Neural progenitor cell (in vitro differentiated cells): ENCODE results near the gene KRT77. TPM values are rescaled to one million over a fixed set of nuclear protein-coding genes. Genes with fewer than 3 reads are reported as not detected.
A peak's percentile ranks its signal among the peaks of the same experiment; 100 is the strongest.

Source experiments
- DNase-seq: peaks from one replicate; pipeline ENCODE4 v3.0.0-alpha.2; 2016; ENCODE audit warnings: low spot score
- H2AFZ ChIP-seq: fragments of 200-600 bp; sonication (generic); replicated peaks from 2 replicates; pipeline ENCODE4 v1.6.1; 2016; ENCODE audit warnings: antibody characterized with exemption
- H3F3A ChIP-seq: fragments of 200-600 bp; sonication (generic); 2 replicates; pipeline ENCODE4 v1.6.1; 2016; ENCODE audit warnings: antibody characterized with exemption, low read depth
- H3K27ac ChIP-seq: fragments of 200-600 bp; sonication (generic); 2 replicates; pipeline ENCODE4 v1.5.1; 2016; ENCODE audit warnings: mild to moderate bottlenecking
- H3K27me3 ChIP-seq: fragments of 200-600 bp; sonication (generic); 2 replicates; pipeline ENCODE4 v1.6.1; 2016; ENCODE audit warnings: mild to moderate bottlenecking, moderate library complexity
- H3K36me3 ChIP-seq: fragments of 200-600 bp; sonication (generic); 2 replicates; pipeline ENCODE4 v1.5.1; 2016
- H3K4me1 ChIP-seq: fragments of 200-600 bp; sonication (generic); 2 replicates; pipeline ENCODE4 v1.6.1; 2016; ENCODE audit warnings: mixed run types
- H3K4me2 ChIP-seq: fragments of 200-600 bp; sonication (generic); 2 replicates; pipeline ENCODE4 v1.6.1; 2016
- H3K4me3 ChIP-seq: fragments of 200-600 bp; sonication (generic); 2 replicates; pipeline ENCODE4 v1.5.1; 2016
- H3K79me2 ChIP-seq: fragments of 200-600 bp; sonication (generic); 2 replicates; pipeline ENCODE4 v1.6.1; 2016; ENCODE audit warnings: low read depth
- H3K9ac ChIP-seq: fragments of 200-600 bp; sonication (generic); 2 replicates; pipeline ENCODE4 v1.6.1; 2016
- H3K9me3 ChIP-seq: fragments of 200-600 bp; sonication (generic); 2 replicates; pipeline ENCODE4 v1.5.1; 2016; ENCODE audit warnings: low read depth
- H4K20me1 ChIP-seq: fragments of 200-600 bp; sonication (generic); 2 replicates; pipeline ENCODE4 v1.6.1; 2016; ENCODE audit warnings: low read depth
- H3K27ac Mint-ChIP-seq: 3 replicates; pipeline ENCODE4 v1.8.0; 2021; ENCODE audit warnings: mixed read lengths
- H3K27me3 Mint-ChIP-seq: 2 replicates; pipeline ENCODE4 v1.8.0; 2022; ENCODE audit warnings: low read depth, mild to moderate bottlenecking, inconsistent platforms, moderate library complexity, mixed read lengths; ENCODE audit not compliant: insufficient read depth
- H3K36me3 Mint-ChIP-seq: 3 replicates; pipeline ENCODE4 v1.8.0; 2021; ENCODE audit warnings: mixed read lengths
- H3K4me1 Mint-ChIP-seq: 3 replicates; pipeline ENCODE4 v1.8.0; 2021; ENCODE audit warnings: mixed read lengths
- H3K4me3 Mint-ChIP-seq: 3 replicates; pipeline ENCODE4 v1.8.0; 2021; ENCODE audit warnings: mild to moderate bottlenecking, moderate library complexity, mixed read lengths
- H3K9me3 Mint-ChIP-seq: 3 replicates; pipeline ENCODE4 v1.8.0; 2020; ENCODE audit warnings: mixed read lengths
- EZH2 ChIP-seq: fragments of 200-600 bp; sonication (generic); IDR thresholded peaks from 2 replicates; pipeline ENCODE4 v1.6.1; 2017; ENCODE audit warnings: antibody characterized with exemption, mild to moderate bottlenecking, moderate library complexity
- EZH2phosphoT487 ChIP-seq: fragments of 200-600 bp; sonication (generic); IDR thresholded peaks from 2 replicates; pipeline ENCODE4 v1.6.1; 2017; ENCODE audit warnings: antibody characterized with exemption
- total RNA-seq: library from RNA; depleted of rRNA; stranded (reverse); fragments of >200 nt; gene quantifications from 2 replicates; pipeline ENCODE4 v1.2.3, GENCODE V29; 2015; ENCODE audit warnings: low replicate concordance
- TF ChIP-seq, protein P1 (sequence below): fragments of 200-600 bp; sonication (generic); IDR thresholded peaks from 2 replicates; pipeline ENCODE4 v1.5.1; 2017; ENCODE audit warnings: antibody characterized with exemption, mild to moderate bottlenecking

Gene KRT77
- total RNA-seq, 1 donor from 2014 or later: 0.47 TPM

- no peak for DNase-seq
- H3K27ac Mint-ChIP-seq: no peak overlapping the region
- H3K27me3 ChIP-seq: peaks cover 50% of the 10 kb centered on the region
- H3K27ac ChIP-seq: no peak overlapping the region
- TF ChIP-seq EZH2phosphoT487: no peak
- no peak for TF ChIP-seq EZH2
- TF ChIP-seq, protein P1, sequence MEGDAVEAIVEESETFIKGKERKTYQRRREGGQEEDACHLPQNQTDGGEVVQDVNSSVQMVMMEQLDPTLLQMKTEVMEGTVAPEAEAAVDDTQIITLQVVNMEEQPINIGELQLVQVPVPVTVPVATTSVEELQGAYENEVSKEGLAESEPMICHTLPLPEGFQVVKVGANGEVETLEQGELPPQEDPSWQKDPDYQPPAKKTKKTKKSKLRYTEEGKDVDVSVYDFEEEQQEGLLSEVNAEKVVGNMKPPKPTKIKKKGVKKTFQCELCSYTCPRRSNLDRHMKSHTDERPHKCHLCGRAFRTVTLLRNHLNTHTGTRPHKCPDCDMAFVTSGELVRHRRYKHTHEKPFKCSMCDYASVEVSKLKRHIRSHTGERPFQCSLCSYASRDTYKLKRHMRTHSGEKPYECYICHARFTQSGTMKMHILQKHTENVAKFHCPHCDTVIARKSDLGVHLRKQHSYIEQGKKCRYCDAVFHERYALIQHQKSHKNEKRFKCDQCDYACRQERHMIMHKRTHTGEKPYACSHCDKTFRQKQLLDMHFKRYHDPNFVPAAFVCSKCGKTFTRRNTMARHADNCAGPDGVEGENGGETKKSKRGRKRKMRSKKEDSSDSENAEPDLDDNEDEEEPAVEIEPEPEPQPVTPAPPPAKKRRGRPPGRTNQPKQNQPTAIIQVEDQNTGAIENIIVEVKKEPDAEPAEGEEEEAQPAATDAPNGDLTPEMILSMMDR: no peak
- peaks cover 32% of the 10 kb centered on the region for H3K27me3 Mint-ChIP-seq
- H3K4me1 ChIP-seq: peaks cover 8% of the 10 kb centered on the region
- H3K4me3 Mint-ChIP-seq: no peak overlapping the region
- no peaks in the 10 kb centered on the region for H3K9me3 Mint-ChIP-seq
- no peaks in the 10 kb centered on the region for H4K20me1 ChIP-seq
- no peak overlapping the region for H2AFZ ChIP-seq
- peaks cover 17% of the 10 kb centered on the region for H3K4me1 Mint-ChIP-seq
- no peak overlapping the region for H3K4me2 ChIP-seq
- no peaks in the 10 kb centered on the region for H3K79me2 ChIP-seq
- H3K9ac ChIP-seq: no peak overlapping the region
- no peaks in the 10 kb centered on the region for H3K36me3 Mint-ChIP-seq
- H3K4me3 ChIP-seq: no peak overlapping the region
- no peaks in the 10 kb centered on the region for H3K9me3 ChIP-seq
- H3K36me3 ChIP-seq: no peaks in the 10 kb centered on the region
- H3F3A ChIP-seq: peaks cover 8% of the 10 kb centered on the region
Measured at GRCh38 chr12:52693261-52693660, 10.1 kb downstream of the KRT77 start.

- Histone ChIP-seq H3F3A (peaks cover 8% of the 10 kb centered on the region), H3K9ac (no peak overlapping the region), H3K4me3 (no peak overlapping the region), H3K4me1 (peaks cover 8% of the 10 kb centered on the region), H4K20me1 (no peaks in the 10 kb centered on the region), H3K9me3 (no peaks in the 10 kb centered on the region), H3K79me2 (no peaks in the 10 kb centered on the region), H3K27me3 (peaks cover 60% of the 10 kb centered on the region), H3K27ac (no peak overlapping the region), H3K36me3 (no peaks in the 10 kb centered on the region), H3K4me2 (no peak overlapping the region), H2AFZ (peak overlapping the region; percentile 72)
- no peaks in the 10 kb centered on the region for H3K9me3 Mint-ChIP-seq
- H3K4me3 Mint-ChIP-seq: peak overlapping the region; percentile 57
- no peak overlapping the region for H3K27ac Mint-ChIP-seq
- peaks cover 33% of the 10 kb centered on the region for H3K27me3 Mint-ChIP-seq
- TF ChIP-seq, protein P1: peak; percentile 53
- no peak for TF ChIP-seq EZH2phosphoT487
- peak; percentile 64 for DNase-seq
- no peaks in the 10 kb centered on the region for H3K36me3 Mint-ChIP-seq
- peaks cover 17% of the 10 kb centered on the region for H3K4me1 Mint-ChIP-seq
Measured at GRCh38 chr12:52692254-52692653, 11.1 kb downstream of the KRT77 start.

DNA sequence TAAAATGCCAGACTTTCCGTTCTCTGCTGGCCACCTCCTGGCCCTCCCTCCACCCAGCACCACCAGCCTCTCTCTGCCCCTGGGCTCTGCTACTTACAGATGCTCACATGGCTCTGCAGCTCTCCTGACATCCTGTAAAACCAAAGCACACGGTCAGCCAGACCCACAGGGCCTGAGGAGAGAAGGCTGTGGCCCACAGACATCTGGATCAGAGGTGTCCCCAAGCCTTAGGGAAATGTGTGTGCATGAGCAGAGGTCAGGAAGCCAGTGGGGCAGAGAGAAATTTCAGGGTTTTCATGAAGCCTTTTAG is 11.5 kb downstream of the KRT77 start:
- no peak overlapping the region for H2AFZ ChIP-seq
- Mint-ChIP-seq H3K36me3 (no peaks in the 10 kb centered on the region), H3K4me3 (no peak overlapping the region), H3K4me1 (peaks cover 17% of the 10 kb centered on the region), H3K9me3 (no peaks in the 10 kb centered on the region), H3K27ac (no peak overlapping the region), H3K27me3 (peaks cover 36% of the 10 kb centered on the region)
- H3K9ac ChIP-seq: no peak overlapping the region
- TF ChIP-seq, protein P1: no peak
- TF ChIP-seq EZH2phosphoT487 (no peak), EZH2 (no peak)
- DNase-seq: no peak
- no peak overlapping the region for H3K27ac ChIP-seq
- H3K9me3 ChIP-seq: no peaks in the 10 kb centered on the region
- peaks cover 62% of the 10 kb centered on the region for H3K27me3 ChIP-seq
- H3K79me2 ChIP-seq: no peaks in the 10 kb centered on the region
- H3K36me3 ChIP-seq: no peaks in the 10 kb centered on the region
- H3K4me1 ChIP-seq: peaks cover 8% of the 10 kb centered on the region
- no peak overlapping the region for H3K4me3 ChIP-seq
- no peak overlapping the region for H3K4me2 ChIP-seq
- peaks cover 8% of the 10 kb centered on the region for H3F3A ChIP-seq
- H4K20me1 ChIP-seq: no peaks in the 10 kb centered on the region
